ENCODE results near the gene INHBA. TPM values are rescaled to one million over a fixed set of nuclear protein-coding genes. Genes with fewer than 3 reads are reported as not detected.
A peak's percentile ranks its signal among the peaks of the same experiment; 100 is the strongest.

INHBA gene
- total and polyA plus RNA-seq, 9 of the 15 experiments (the other 6 are each of a cell fraction or from before 2014, with no cell fraction given): 0.02 to 0.04 TPM; not detected in 7

DNA sequence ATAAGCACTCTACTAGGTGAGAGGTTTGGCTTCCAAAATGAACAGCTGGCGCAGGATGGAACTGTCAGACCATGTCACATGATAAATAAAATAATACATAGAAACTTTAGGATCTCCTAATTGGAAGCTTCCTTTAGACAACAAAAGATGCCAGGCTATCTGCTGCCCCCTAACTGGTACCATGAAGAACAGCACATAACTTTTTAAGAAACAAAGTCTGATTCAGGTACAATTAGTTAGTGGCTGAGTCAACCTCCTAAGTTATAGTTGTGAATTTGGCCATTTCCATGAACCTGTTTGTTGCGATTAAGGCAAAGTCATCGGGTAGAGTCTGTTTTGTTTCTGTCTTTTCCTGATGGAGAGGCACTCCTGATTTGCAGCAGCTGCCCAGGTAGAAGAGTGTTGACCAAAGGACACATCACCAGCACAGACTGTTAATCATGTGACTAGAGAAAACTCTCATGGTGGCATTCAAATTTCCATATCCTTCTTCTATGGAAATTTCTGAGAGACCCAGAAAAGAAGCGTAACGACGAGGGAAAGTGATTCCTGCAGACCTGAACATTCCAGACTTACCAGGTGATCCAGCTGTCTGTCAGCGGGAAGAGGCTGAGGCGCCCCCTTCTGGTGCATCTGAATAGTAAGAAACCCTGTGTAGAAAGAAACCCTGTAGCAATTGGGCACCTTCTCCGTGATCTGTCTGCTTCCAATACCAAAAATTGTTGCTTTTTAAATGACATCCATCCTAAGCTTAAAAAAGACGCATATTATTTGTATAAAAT lies 8.6 kb upstream of the INHBA start:
- ATAC-seq: peak; percentile 59; the same call in 2 of the 3 replicates
- H3K27ac ChIP-seq (ENCODE audit: extremely low read depth, low read depth, low read length): no peak overlapping the region
- no peaks in the 10 kb centered on the region for H3K9me1 ChIP-seq (ENCODE audit: control insufficient read depth, insufficient read depth, low read length)
- no peaks in the 10 kb centered on the region for H3K27me3 ChIP-seq (ENCODE audit: control insufficient read depth in 2 of 2, insufficient read depth in 2 of 2, low read length in 2 of 2)
- CTCF ChIA-PET (ENCODE audit: low intra/inter-chr PET ratio): no interaction called here
- no peaks in the 10 kb centered on the region for H3K79me2 ChIP-seq (ENCODE audit: control insufficient read depth, insufficient read depth, low read length)
- 3% methylated on average over 10 of the region's 10 CpGs for WGBS (ENCODE audit: insufficient coverage, low coverage, missing lambda C conversion rate)
- no peaks in the 10 kb centered on the region for H3K36me3 ChIP-seq (ENCODE audit: control insufficient read depth, insufficient read depth, low read length)
- no peak overlapping the region for H2AFZ ChIP-seq (ENCODE audit: low read depth, low read length)
- DNase-seq (ENCODE audit: extremely low read depth in 1 of 4, low spot score in 3 of 4): peak; percentile 17 to 30 (median 18)
- no peak overlapping the region for H3K4me2 ChIP-seq (ENCODE audit: insufficient read depth, low read length)
- intact Hi-C loops (cut with micrococcal nuclease): loop anchor here (5.0 kb wide), 1 partner anchor 1384 kb away; no protein-coding TSS in a partner anchor
- no peak overlapping the region for H3K4me3 ChIP-seq
- BruUV-seq (replicated peaks): no TSS peak
- H3K4me1 ChIP-seq (replicated peaks in 1 of 2; ENCODE audit: control insufficient read depth in 2 of 2, insufficient read depth in 2 of 2, low read length in 2 of 2): no peaks in the 10 kb centered on the region
- H3K9me3 ChIP-seq (replicated peaks; ENCODE audit: control insufficient read depth, insufficient read depth, low read depth, low read length): no peaks in the 10 kb centered on the region
- in situ Hi-C loops (cut with MboI): no loop called here
- H3K9ac ChIP-seq (ENCODE audit: insufficient read depth in 1 of 2, low read depth in 2 of 2, low read length in 2 of 2): no peak overlapping the region
- POLR2A ChIA-PET: no interaction called here
- no peak for FAIRE-seq
- no peaks in the 10 kb centered on the region for H4K20me1 ChIP-seq (replicated peaks; ENCODE audit: control insufficient read depth, insufficient read depth, low read length)
- TF ChIP-seq, protein P1, sequence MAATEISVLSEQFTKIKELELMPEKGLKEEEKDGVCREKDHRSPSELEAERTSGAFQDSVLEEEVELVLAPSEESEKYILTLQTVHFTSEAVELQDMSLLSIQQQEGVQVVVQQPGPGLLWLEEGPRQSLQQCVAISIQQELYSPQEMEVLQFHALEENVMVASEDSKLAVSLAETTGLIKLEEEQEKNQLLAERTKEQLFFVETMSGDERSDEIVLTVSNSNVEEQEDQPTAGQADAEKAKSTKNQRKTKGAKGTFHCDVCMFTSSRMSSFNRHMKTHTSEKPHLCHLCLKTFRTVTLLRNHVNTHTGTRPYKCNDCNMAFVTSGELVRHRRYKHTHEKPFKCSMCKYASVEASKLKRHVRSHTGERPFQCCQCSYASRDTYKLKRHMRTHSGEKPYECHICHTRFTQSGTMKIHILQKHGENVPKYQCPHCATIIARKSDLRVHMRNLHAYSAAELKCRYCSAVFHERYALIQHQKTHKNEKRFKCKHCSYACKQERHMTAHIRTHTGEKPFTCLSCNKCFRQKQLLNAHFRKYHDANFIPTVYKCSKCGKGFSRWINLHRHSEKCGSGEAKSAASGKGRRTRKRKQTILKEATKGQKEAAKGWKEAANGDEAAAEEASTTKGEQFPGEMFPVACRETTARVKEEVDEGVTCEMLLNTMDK (IDR thresholded peaks at IDR 0.05; ENCODE audit: borderline replicate concordance, insufficient read depth, low read depth, low read length, poor library complexity, severe bottlenecking): peak; percentile 76
- TF ChIP-seq, protein P2, sequence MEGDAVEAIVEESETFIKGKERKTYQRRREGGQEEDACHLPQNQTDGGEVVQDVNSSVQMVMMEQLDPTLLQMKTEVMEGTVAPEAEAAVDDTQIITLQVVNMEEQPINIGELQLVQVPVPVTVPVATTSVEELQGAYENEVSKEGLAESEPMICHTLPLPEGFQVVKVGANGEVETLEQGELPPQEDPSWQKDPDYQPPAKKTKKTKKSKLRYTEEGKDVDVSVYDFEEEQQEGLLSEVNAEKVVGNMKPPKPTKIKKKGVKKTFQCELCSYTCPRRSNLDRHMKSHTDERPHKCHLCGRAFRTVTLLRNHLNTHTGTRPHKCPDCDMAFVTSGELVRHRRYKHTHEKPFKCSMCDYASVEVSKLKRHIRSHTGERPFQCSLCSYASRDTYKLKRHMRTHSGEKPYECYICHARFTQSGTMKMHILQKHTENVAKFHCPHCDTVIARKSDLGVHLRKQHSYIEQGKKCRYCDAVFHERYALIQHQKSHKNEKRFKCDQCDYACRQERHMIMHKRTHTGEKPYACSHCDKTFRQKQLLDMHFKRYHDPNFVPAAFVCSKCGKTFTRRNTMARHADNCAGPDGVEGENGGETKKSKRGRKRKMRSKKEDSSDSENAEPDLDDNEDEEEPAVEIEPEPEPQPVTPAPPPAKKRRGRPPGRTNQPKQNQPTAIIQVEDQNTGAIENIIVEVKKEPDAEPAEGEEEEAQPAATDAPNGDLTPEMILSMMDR (IDR thresholded peaks at IDR 0.05 in 2 of 3, conservative IDR thresholded peaks at IDR 0.05 in 1 of 3; ENCODE audit: insufficient read depth in 2 of 3, low read depth in 1 of 3, low read length in 3 of 3): peak; percentile 31 to 49 (median 34); a peak in 5 of 6 replicates
- TF ChIP-seq, protein P3, sequence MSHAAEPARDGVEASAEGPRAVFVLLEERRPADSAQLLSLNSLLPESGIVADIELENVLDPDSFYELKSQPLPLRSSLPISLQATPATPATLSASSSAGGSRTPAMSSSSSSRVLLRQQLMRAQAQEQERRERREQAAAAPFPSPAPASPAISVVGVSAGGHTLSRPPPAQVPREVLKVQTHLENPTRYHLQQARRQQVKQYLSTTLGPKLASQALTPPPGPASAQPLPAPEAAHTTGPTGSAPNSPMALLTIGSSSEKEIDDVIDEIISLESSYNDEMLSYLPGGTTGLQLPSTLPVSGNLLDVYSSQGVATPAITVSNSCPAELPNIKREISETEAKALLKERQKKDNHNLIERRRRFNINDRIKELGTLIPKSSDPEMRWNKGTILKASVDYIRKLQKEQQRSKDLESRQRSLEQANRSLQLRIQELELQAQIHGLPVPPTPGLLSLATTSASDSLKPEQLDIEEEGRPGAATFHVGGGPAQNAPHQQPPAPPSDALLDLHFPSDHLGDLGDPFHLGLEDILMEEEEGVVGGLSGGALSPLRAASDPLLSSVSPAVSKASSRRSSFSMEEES (CRISPR knock-in tag; IDR thresholded peaks at IDR 0.05): peak; percentile 33; the same call in 1 of the 2 replicates
- TF ChIP-seq, protein P4, sequence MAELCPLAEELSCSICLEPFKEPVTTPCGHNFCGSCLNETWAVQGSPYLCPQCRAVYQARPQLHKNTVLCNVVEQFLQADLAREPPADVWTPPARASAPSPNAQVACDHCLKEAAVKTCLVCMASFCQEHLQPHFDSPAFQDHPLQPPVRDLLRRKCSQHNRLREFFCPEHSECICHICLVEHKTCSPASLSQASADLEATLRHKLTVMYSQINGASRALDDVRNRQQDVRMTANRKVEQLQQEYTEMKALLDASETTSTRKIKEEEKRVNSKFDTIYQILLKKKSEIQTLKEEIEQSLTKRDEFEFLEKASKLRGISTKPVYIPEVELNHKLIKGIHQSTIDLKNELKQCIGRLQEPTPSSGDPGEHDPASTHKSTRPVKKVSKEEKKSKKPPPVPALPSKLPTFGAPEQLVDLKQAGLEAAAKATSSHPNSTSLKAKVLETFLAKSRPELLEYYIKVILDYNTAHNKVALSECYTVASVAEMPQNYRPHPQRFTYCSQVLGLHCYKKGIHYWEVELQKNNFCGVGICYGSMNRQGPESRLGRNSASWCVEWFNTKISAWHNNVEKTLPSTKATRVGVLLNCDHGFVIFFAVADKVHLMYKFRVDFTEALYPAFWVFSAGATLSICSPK (IDR thresholded peaks at IDR 0.05; ENCODE audit: borderline replicate concordance): no peak
- TF ChIP-seq ZNF24 (IDR thresholded peaks at IDR 0.05) (no peak), ZNF316 (IDR thresholded peaks at IDR 0.05) (no peak), SNIP1 (IDR thresholded peaks at IDR 0.05; ENCODE audit: low read depth) (no peak)
- TF ChIP-seq, protein P5, sequence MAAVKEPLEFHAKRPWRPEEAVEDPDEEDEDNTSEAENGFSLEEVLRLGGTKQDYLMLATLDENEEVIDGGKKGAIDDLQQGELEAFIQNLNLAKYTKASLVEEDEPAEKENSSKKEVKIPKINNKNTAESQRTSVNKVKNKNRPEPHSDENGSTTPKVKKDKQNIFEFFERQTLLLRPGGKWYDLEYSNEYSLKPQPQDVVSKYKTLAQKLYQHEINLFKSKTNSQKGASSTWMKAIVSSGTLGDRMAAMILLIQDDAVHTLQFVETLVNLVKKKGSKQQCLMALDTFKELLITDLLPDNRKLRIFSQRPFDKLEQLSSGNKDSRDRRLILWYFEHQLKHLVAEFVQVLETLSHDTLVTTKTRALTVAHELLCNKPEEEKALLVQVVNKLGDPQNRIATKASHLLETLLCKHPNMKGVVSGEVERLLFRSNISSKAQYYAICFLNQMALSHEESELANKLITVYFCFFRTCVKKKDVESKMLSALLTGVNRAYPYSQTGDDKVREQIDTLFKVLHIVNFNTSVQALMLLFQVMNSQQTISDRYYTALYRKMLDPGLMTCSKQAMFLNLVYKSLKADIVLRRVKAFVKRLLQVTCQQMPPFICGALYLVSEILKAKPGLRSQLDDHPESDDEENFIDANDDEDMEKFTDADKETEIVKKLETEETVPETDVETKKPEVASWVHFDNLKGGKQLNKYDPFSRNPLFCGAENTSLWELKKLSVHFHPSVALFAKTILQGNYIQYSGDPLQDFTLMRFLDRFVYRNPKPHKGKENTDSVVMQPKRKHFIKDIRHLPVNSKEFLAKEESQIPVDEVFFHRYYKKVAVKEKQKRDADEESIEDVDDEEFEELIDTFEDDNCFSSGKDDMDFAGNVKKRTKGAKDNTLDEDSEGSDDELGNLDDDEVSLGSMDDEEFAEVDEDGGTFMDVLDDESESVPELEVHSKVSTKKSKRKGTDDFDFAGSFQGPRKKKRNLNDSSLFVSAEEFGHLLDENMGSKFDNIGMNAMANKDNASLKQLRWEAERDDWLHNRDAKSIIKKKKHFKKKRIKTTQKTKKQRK (IDR thresholded peaks at IDR 0.05; ENCODE audit: borderline replicate concordance, low read depth, low read length): no peak
